Daoy (cell line): ENCODE data around the gene GREB1L. TPM values are rescaled to one million over a fixed set of nuclear protein-coding genes. Genes with fewer than 3 reads are reported as not detected.

Experiments used
- DNase-seq: peaks from one replicate; pipeline ENCODE4 v3.0.0-alpha.2; 2015; ENCODE audit warnings: low read depth
- total RNA-seq: library from RNA; depleted of rRNA; stranded (reverse); fragments of >200 nt; shearing (Covaris generic); gene quantifications from 2 replicates; pipeline ENCODE4 v1.2.3, GENCODE V29; 2014; rRNA removed

GREB1L gene
- total RNA-seq, 1 experiment from 2014 or later = 1.7 TPM

DNA sequence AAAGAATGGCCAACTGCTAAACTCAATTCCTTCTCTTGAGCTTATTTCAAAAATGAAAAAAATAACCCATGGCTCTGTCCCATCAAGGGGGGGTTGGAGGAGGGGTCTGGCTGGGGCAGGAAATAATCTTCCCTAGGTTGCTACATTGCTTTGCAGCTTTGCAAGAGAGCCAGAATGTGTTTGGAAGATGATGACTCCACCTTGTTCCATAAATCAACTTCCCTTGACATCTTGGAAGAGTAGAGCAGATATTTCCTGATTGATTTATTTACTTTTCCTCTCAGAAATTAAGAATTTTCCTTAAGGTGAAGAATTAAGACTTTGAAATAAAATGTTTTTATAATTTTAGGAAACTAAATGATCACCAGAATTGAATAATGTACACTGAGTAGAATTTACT, 317.2 kb downstream of the GREB1L start:
- no peak for DNase-seq

GRCh38 chr18:21571772-21572171, 329.7 kb downstream of the GREB1L start:
- DNase-seq = no peak

Other genes with a start within 250 kb of the GREB1L start
- gene ROCK1, start 130.4 kb upstream of the GREB1L start, total RNA-seq = 9.6 and 13.8 TPM in 2 replicates